WERI-Rb-1 (cell line): Measurements from ENCODE around the gene DMKN.
"Not testable (repeated sequence)": the region's sequence is repeated elsewhere in the genome, so short reads cannot be mapped to it uniquely, and the experiment has no call there.

Source experiments
- DNase-seq: peaks from one replicate; pipeline ENCODE4 v3.0.0-alpha.2; 2020
- H3K27ac ChIP-seq: fragments of 250-450 bp; sonication (Bioruptor Pico); 2 replicates; pipeline ENCODE4 v1.5.1; 2020; ENCODE audit warnings: mild to moderate bottlenecking, moderate library complexity
- H3K27me3 ChIP-seq: fragments of 250-450 bp; sonication (Bioruptor Pico); 2 replicates; pipeline ENCODE4 v1.5.1; 2021; ENCODE audit warnings: mild to moderate bottlenecking, low read depth, moderate library complexity; ENCODE audit not compliant: insufficient read depth, severe bottlenecking
- H3K36me3 ChIP-seq: fragments of 250-450 bp; sonication (Bioruptor Pico); 2 replicates; pipeline ENCODE4 v1.5.1; 2020; ENCODE audit warnings: mild to moderate bottlenecking, moderate library complexity
- H3K4me3 ChIP-seq: 2 replicates; pipeline ENCODE4 v1.5.1; 2011; ENCODE audit warnings: low read depth, mild to moderate bottlenecking, control low read depth, low read length
- H3K9me3 ChIP-seq: fragments of 250-450 bp; sonication (Bioruptor Pico); 2 replicates; pipeline ENCODE4 v1.5.1; 2021; ENCODE audit warnings: mild to moderate bottlenecking, moderate library complexity; ENCODE audit not compliant: severe bottlenecking
- TF ChIP-seq, protein P1 (sequence below): IDR thresholded peaks from 2 replicates; pipeline ENCODE4 v1.5.1; 2011; ENCODE audit warnings: low read depth, mild to moderate bottlenecking, control low read depth, inconsistent platforms, low read length

DMKN gene

DNA sequence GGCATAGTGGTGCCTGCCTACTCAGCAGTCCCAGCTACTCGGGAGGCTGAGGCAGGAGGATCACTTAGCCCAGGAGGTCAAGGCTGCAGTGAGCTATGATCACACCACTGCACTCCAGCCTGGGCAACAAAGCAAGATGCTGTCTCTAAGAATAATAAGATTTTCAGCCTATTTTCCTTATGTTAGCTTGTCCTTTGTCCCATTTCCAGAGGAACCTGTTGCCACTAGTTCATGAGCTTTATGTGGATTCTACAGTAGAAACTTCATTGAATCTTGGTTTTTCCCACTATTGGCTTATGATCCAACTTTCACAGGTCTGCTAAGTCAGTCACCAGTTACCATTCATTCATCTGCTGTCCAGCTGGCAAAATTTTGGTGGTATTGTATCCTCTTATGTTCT lies 47.2 kb downstream of the DMKN start:
- Histone ChIP-seq H3K27ac (no peak overlapping the region), H3K9me3 (no peaks in the 10 kb centered on the region), H3K4me3 (no peak overlapping the region), H3K27me3 (no peaks in the 10 kb centered on the region), H3K36me3 (no peaks in the 10 kb centered on the region)
- DNase-seq = no peak
- TF ChIP-seq, protein P1, sequence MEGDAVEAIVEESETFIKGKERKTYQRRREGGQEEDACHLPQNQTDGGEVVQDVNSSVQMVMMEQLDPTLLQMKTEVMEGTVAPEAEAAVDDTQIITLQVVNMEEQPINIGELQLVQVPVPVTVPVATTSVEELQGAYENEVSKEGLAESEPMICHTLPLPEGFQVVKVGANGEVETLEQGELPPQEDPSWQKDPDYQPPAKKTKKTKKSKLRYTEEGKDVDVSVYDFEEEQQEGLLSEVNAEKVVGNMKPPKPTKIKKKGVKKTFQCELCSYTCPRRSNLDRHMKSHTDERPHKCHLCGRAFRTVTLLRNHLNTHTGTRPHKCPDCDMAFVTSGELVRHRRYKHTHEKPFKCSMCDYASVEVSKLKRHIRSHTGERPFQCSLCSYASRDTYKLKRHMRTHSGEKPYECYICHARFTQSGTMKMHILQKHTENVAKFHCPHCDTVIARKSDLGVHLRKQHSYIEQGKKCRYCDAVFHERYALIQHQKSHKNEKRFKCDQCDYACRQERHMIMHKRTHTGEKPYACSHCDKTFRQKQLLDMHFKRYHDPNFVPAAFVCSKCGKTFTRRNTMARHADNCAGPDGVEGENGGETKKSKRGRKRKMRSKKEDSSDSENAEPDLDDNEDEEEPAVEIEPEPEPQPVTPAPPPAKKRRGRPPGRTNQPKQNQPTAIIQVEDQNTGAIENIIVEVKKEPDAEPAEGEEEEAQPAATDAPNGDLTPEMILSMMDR = no peak

DNA sequence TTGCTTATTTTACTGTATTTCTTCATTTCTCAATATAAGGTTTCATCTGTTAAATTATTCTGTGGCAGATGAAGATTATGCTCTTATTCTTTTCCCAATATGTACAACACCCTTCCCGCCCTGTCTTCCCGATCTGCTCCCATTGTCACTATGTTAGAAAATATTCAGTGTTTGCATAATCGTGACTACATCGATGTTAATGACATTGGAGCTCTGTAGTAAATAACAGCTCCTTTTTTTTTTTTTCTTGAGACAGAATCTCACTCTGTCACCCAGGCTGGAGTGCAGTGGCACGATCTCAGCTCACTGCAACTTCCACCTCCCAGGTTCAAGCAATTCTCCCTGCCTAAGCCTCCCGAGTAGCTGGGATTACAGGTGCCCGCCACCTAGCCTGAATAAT lies 50.5 kb downstream of the DMKN start:
- not testable (repeated sequence) for H3K27ac ChIP-seq, H3K36me3 ChIP-seq, H3K9me3 ChIP-seq, H3K4me3 ChIP-seq, H3K27me3 ChIP-seq, DNase-seq

DNA sequence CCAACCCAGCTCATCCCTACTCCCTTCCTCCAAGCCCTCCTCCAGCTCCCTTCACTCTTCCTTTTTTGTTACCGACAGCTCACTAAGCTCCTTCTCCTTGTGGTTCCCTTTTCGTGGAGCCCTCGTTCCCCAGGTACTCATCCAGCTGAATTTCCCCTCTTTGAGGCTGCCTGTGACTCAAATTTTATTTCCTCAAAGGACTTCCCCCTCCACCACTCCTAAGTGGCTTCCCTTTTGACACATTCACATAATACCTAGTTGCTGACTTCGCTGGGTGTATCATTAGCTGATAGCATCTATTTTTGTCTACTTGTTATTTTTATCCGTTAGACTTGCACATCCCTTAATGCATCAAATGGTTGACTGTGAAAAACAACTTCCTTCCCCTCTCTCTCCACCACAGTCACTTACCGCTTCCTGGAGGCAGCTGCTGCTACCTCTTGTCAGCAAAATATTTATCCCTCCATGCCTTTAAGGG lies 50.9 kb downstream of the DMKN start:
- TF ChIP-seq, protein P1 = no peak
- Histone ChIP-seq H3K27me3 (no peaks in the 10 kb centered on the region), H3K36me3 (no peaks in the 10 kb centered on the region), H3K9me3 (no peaks in the 10 kb centered on the region), H3K4me3 (no peak overlapping the region), H3K27ac (no peak overlapping the region)
- no peak for DNase-seq

DNA sequence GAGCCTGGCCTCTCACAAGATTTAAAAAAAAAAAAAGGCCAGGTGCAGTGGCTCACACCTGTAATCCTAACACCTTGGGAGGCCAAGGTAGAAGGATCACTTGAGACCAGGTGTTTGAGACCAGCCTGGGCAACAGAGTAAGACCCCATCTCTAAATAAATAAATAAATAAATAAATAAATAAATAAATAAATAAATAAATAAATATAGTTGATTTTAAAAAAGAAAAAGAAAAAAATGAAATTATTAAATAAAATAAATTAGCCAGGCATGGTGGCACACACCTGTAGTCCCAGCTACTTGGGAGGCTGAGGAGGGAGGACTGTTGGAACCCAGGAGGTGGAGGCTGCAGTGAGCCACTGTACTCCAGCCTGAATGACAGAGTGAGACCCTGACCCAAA lies 51.7 kb downstream of the DMKN start:
- not testable (repeated sequence) for H3K27ac ChIP-seq, H3K27me3 ChIP-seq, H3K4me3 ChIP-seq, H3K36me3 ChIP-seq, H3K9me3 ChIP-seq, DNase-seq

DNA sequence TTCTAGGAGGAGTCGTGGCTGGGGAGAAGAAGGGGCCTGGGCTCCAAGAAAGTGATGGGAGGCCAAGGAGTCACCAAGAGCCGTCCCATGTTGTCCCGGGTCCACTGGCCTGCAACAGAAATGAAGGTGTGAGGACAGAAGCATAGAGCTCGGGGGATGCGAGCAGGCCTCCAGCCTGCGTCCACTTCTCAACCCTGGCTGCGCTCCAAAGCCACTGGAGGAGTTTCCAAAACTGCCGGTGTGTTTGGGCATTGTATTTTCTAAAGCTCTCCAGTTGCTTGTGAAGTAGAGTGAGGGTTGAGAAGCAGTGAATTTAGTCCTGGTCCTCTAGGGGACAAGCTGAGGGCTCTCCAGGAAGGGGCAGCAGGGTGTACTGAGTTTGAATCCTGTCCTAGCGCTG lies 52.4 kb downstream of the DMKN start:
- H3K27me3 ChIP-seq = no peaks in the 10 kb centered on the region
- no peaks in the 10 kb centered on the region for H3K36me3 ChIP-seq
- DNase-seq = no peak
- TF ChIP-seq, protein P1 = no peak
- H3K27ac ChIP-seq = no peak overlapping the region
- H3K4me3 ChIP-seq = no peak overlapping the region
- no peaks in the 10 kb centered on the region for H3K9me3 ChIP-seq

DNA sequence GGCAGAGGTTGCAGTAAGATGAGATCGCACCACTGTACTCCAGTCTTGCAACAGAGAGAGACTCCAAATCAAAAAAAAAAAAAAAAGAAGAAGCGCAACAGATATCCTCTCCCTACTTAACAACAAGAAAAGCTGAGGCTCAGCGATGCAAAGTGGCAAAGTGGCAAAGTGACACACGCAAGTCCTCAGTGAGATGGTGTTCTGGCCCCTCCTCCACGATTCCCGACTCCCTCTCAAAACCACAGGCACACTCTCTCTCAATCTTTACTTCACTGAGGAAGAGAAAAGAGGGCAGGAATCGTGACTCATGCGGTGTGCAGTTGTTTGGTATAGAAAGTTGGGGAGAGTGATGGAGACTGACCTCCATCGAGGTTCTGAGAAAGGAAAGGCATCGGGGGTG lies 52.8 kb downstream of the DMKN start:
- H3K4me3 ChIP-seq = no peak overlapping the region
- DNase-seq = no peak
- no peaks in the 10 kb centered on the region for H3K27me3 ChIP-seq
- TF ChIP-seq, protein P1 = no peak
- H3K36me3 ChIP-seq = no peaks in the 10 kb centered on the region
- H3K9me3 ChIP-seq = no peaks in the 10 kb centered on the region
- no peak overlapping the region for H3K27ac ChIP-seq

DNA sequence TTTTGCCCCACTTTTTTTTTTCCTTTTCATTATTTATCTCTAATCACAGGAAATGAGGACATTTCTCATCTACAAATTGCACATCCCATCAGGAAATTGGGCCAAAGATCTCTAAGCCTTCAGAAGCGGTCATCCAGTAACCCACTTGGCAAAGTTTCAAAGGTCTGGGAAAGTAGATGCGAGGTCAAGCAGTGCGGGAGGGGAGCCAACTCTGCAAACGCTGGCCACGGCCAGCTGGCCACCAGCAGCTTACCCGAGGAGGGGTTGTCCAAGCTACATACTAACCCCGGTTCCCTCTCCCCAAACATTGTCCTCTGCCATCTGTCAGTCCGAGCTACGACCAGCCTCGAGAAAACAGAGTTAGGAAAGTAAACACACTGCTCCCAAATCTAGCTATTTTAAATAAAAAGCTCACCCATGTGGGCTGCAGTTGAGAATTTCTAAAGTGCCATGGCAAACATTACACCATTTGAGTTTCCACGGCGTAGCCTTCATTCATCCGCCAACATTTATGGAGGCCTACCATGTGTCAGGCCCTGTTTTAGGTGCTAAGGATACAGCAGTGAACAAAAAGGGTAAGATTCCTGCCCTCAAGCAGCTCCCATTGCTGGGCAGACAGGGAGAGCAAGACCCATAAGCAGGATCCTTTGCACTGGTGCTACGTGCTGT lies 53.9 kb downstream of the DMKN start:
- peak; percentile 34 for DNase-seq
- Histone ChIP-seq H3K4me3 (no peak overlapping the region), H3K27ac (0 out of 2 replicates have a peak overlapping the region, but pooled peaks have one; percentile 10), H3K36me3 (no peaks in the 10 kb centered on the region), H3K9me3 (no peaks in the 10 kb centered on the region), H3K27me3 (no peaks in the 10 kb centered on the region)
- TF ChIP-seq, protein P1 = no peak
